NT2/D1 (cell line): Measurements from ENCODE around the gene SH3D19.

Source experiments
- SUZ12 ChIP-seq: IDR thresholded peaks from 2 replicates; pipeline ENCODE4 v1.6.1; 2011; ENCODE audit not compliant: insufficient read length, insufficient read depth; ENCODE audit errors: extremely low read depth
- YY1 ChIP-seq: IDR thresholded peaks from 2 replicates; pipeline ENCODE4 v1.6.1; 2011; ENCODE audit not compliant: insufficient read length, insufficient read depth
- ZNF274 ChIP-seq: IDR thresholded peaks from 2 replicates; pipeline ENCODE4 v1.6.1; 2011; ENCODE audit warnings: mild to moderate bottlenecking, low read depth, low read length

- no peak for TF ChIP-seq SUZ12
- TF ChIP-seq ZNF274 = no peak
- no peak for TF ChIP-seq YY1
Observed at GRCh38 chr4:151314479-151314878, 10.9 kb downstream of the SH3D19 start.
